Measurements from ENCODE around the gene PSMC5.

- TF ChIP-seq GATA2 (IDR thresholded peaks at IDR 0.05; ENCODE audit: low read depth, low read length) (no peak), GATA3 (IDR thresholded peaks at IDR 0.05; ENCODE audit: low read depth, low read length) (no peak)
Observed at GRCh38 chr17:63833741-63834373, 6.6 kb downstream of the PSMC5 start.
